ENCODE results near the gene CNTFR. TPM values are rescaled to one million over a fixed set of nuclear protein-coding genes. Genes with fewer than 3 reads are reported as not detected.

Gene CNTFR
- total and polyA plus RNA-seq, 10 of the 15 experiments (the other 5 are each of a cell fraction or from before 2014, with no cell fraction given): not detected

GRCh38 chr9:34506623-34507022, 82.9 kb downstream of the CNTFR start:
- Histone ChIP-seq H3K4me3 (no peak overlapping the region), H3K27me3 (replicated peaks in 1 of 2; ENCODE audit: control insufficient read depth in 2 of 2, insufficient read depth in 2 of 2, low read length in 1 of 2) (peaks cover 2 to 10% of the 10 kb centered on the region in 2 experiments; a peak in 3 of 4 replicates), H3K9me3 (replicated peaks; ENCODE audit: control insufficient read depth, insufficient read depth, low read length) (no peaks in the 10 kb centered on the region), H3K36me3 (ENCODE audit: control insufficient read depth in 2 of 2, insufficient read depth in 2 of 2, low read length in 1 of 2) (no peaks in the 10 kb centered on the region; a peak in 1 of 4 replicates), H3K4me2 (ENCODE audit: control insufficient read depth, insufficient read depth) (no peak overlapping the region), H4K20me1 (ENCODE audit: control insufficient read depth, insufficient read depth) (no peaks in the 10 kb centered on the region; the same call in 1 of the 2 replicates), H3K4me1 (ENCODE audit: control insufficient read depth, insufficient read depth, low read length) (no peaks in the 10 kb centered on the region), H3K27ac (ENCODE audit: control insufficient read depth, insufficient read depth) (no peak overlapping the region), H3K9ac (ENCODE audit: control insufficient read depth, insufficient read depth, low read length) (no peak overlapping the region), H3K79me2 (ENCODE audit: control insufficient read depth, insufficient read depth, low read length) (no peaks in the 10 kb centered on the region), H2AFZ (ENCODE audit: control insufficient read depth, low read depth, low read length) (no peak overlapping the region)
- SMC1A ChIA-PET (ENCODE audit: uncharacterized antibody, unreplicated experiment): interaction anchor here (0.5 to 1.7 kb wide), 3 partner anchors 10 to 430 kb away, joined by 3 to 5 read pairs (median 3); no protein-coding TSS in a partner anchor
- POLR2A ChIA-PET: interaction anchor here (0.9 kb wide), 1 partner anchor 10 kb away, joined by 3 read pairs; no protein-coding TSS in a partner anchor
- ATAC-seq (no peak), DNase-seq (ENCODE audit: low read depth, low spot score) (no peak), FAIRE-seq (no peak)
- RAD21 ChIA-PET (ENCODE audit: unreplicated experiment): interaction anchor here (1.0 kb wide), 1 partner anchor 103 kb away, joined by 3 read pairs; no protein-coding TSS in a partner anchor
- no peak for TF ChIP-seq ATF2 (IDR thresholded peaks at IDR 0.05; ENCODE audit: low read length)
- in situ Hi-C loops (cut with MboI): no loop called here
- CTCF ChIA-PET: interaction anchor here (0.5 to 1.5 kb wide), 2 partner anchors 9 to 365 kb away, joined by 4 to 6 read pairs; no protein-coding TSS in a partner anchor
- BruUV-seq (replicated peaks): no TSS peak
- whole genome bisulfite sequencing (ENCODE audit: insufficient coverage, insufficient replicate concordance, low lambda C conversion rate, missing lambda C conversion rate): 20% methylated on average over 7 of the region's 7 CpGs
- intact Hi-C loops (cut with micrococcal nuclease; ENCODE audit: unreplicated experiment): no loop called here

- no peak overlapping the region for H3K27ac ChIP-seq (ENCODE audit: control insufficient read depth, insufficient read depth)
- no peaks in the 10 kb centered on the region; the same call in 1 of the 2 replicates for H4K20me1 ChIP-seq (ENCODE audit: control insufficient read depth, insufficient read depth)
- no peak overlapping the region for H3K4me3 ChIP-seq
- ATAC-seq (no peak), DNase-seq (ENCODE audit: low read depth, low spot score) (no peak), FAIRE-seq (no peak)
- RAD21 ChIA-PET (ENCODE audit: unreplicated experiment): interaction anchor here (1.0 kb wide), 1 partner anchor 102 kb away, joined by 3 read pairs; no protein-coding TSS in a partner anchor
- 41% methylated on average over 5 of the region's 5 CpGs for WGBS (ENCODE audit: insufficient coverage, insufficient replicate concordance, low lambda C conversion rate, missing lambda C conversion rate)
- no peak overlapping the region for H3K4me2 ChIP-seq (ENCODE audit: control insufficient read depth, insufficient read depth)
- no peaks in the 10 kb centered on the region for H3K4me1 ChIP-seq (ENCODE audit: control insufficient read depth, insufficient read depth, low read length)
- H3K9me3 ChIP-seq (replicated peaks; ENCODE audit: control insufficient read depth, insufficient read depth, low read length): no peaks in the 10 kb centered on the region
- POLR2A ChIA-PET: no interaction called here
- H2AFZ ChIP-seq (ENCODE audit: control insufficient read depth, low read depth, low read length): no peak overlapping the region
- CTCF ChIA-PET: no interaction called here
- H3K27me3 ChIP-seq (replicated peaks in 1 of 2; ENCODE audit: control insufficient read depth in 2 of 2, insufficient read depth in 2 of 2, low read length in 1 of 2): peaks cover 0 to 10% of the 10 kb centered on the region in 2 experiments; a peak in 3 of 4 replicates
- SMC1A ChIA-PET (ENCODE audit: uncharacterized antibody, unreplicated experiment): interaction anchor here (1.7 kb wide), 1 partner anchor 86 kb away, joined by 3 read pairs; no protein-coding TSS in a partner anchor
- H3K79me2 ChIP-seq (ENCODE audit: control insufficient read depth, insufficient read depth, low read length): no peaks in the 10 kb centered on the region
- no peak overlapping the region for H3K9ac ChIP-seq (ENCODE audit: control insufficient read depth, insufficient read depth, low read length)
- in situ Hi-C loops (cut with MboI): no loop called here
- intact Hi-C loops (cut with micrococcal nuclease; ENCODE audit: unreplicated experiment): no loop called here
- no peaks in the 10 kb centered on the region; a peak in 1 of 4 replicates for H3K36me3 ChIP-seq (ENCODE audit: control insufficient read depth in 2 of 2, insufficient read depth in 2 of 2, low read length in 1 of 2)
- no TSS peak for BruUV-seq (replicated peaks)
- TF ChIP-seq FOXM1 (IDR thresholded peaks at IDR 0.05; ENCODE audit: low read depth, low read length): no peak
- no peak for TF ChIP-seq STAT3 (IDR thresholded peaks at IDR 0.05; ENCODE audit: low read depth, low read length)
- TF ChIP-seq TARDBP (IDR thresholded peaks at IDR 0.05; ENCODE audit: borderline replicate concordance): no peak
- no peak for TF ChIP-seq SP1 (IDR thresholded peaks at IDR 0.05; ENCODE audit: low read depth, low read length)
- no peak for TF ChIP-seq LARP7 (IDR thresholded peaks at IDR 0.05)
- no peak for TF ChIP-seq IRF3 (IDR thresholded peaks at IDR 0.05)
- TF ChIP-seq NFXL1 (IDR thresholded peaks at IDR 0.05; ENCODE audit: borderline replicate concordance): no peak
- no peak for TF ChIP-seq ZNF274 (IDR thresholded peaks at IDR 0.05; ENCODE audit: insufficient read depth, insufficient read length)
- no peak for TF ChIP-seq SMAD5 (IDR thresholded peaks at IDR 0.05; ENCODE audit: low read depth)
- no peak for TF ChIP-seq STAT1 (conservative IDR thresholded peaks at IDR 0.05)
These were observed 84.0 kb downstream of the CNTFR start for GRCh38 chr9:34505370-34506120.
